WTC11 (cell line): ENCODE measurements around the gene NCAPH2.

Experiments
- CBFB ChIP-seq: sonication (generic); formaldehyde crosslinking; IDR thresholded peaks from 2 replicates; pipeline ENCODE4 v1.8.1; 2022; ENCODE audit warnings: mild to moderate bottlenecking, low read depth, missing genetic modification reagents
- FOXK1 ChIP-seq: sonication (generic); formaldehyde crosslinking; IDR thresholded peaks from 2 replicates; pipeline ENCODE4 v1.8.0; 2022; ENCODE audit warnings: mild to moderate bottlenecking, moderate library complexity, missing genetic modification reagents
- NFE2L1 ChIP-seq: sonication (generic); formaldehyde crosslinking; IDR thresholded peaks from 2 replicates; pipeline ENCODE4 v1.8.1; 2023; ENCODE audit warnings: missing genetic modification reagents
- NR2C2 ChIP-seq: sonication (generic); formaldehyde crosslinking; IDR thresholded peaks from 2 replicates; pipeline ENCODE4 v1.8.0; 2022; ENCODE audit warnings: mild to moderate bottlenecking, missing genetic modification reagents
- SP1 ChIP-seq: sonication (generic); formaldehyde crosslinking; conservative IDR thresholded peaks from 2 replicates; pipeline ENCODE4 v1.8.1; 2022; ENCODE audit warnings: missing genetic modification reagents
- TCF7 ChIP-seq: sonication (generic); formaldehyde crosslinking; IDR thresholded peaks from 2 replicates; pipeline ENCODE4 v1.8.0; 2022; ENCODE audit warnings: mild to moderate bottlenecking, low read depth, missing genetic modification reagents, moderate library complexity
- ZNF219 ChIP-seq: sonication (generic); formaldehyde crosslinking; IDR thresholded peaks from 2 replicates; pipeline ENCODE4 v1.8.0; 2023; ENCODE audit warnings: missing genetic modification reagents, mild to moderate bottlenecking, borderline replicate concordance
- ZNF396 ChIP-seq: fragments of 250-450 bp; sonication (Bioruptor Pico); IDR thresholded peaks from 2 replicates; pipeline ENCODE4 v1.8.0; 2021; ENCODE audit warnings: mild to moderate bottlenecking, moderate library complexity, borderline replicate concordance
- ZNF671 ChIP-seq: fragments of 250-450 bp; sonication (Bioruptor Pico); IDR thresholded peaks from 2 replicates; pipeline ENCODE4 v1.8.0; 2021; ENCODE audit warnings: mild to moderate bottlenecking
- TF ChIP-seq, protein P1 (sequence below): sonication (generic); formaldehyde crosslinking; IDR thresholded peaks from 2 replicates; pipeline ENCODE4 v1.8.0; 2022; ENCODE audit warnings: mild to moderate bottlenecking, missing genetic modification reagents
- TF ChIP-seq, protein P2 (sequence below): fragments of 200-600 bp; IDR thresholded peaks from 2 replicates; pipeline ENCODE4 v1.8.0; 2022; ENCODE audit warnings: antibody characterized with exemption
- TF ChIP-seq, protein P3 (sequence below): sonication (generic); formaldehyde crosslinking; IDR thresholded peaks from 2 replicates; pipeline ENCODE4 v1.8.0; 2022; ENCODE audit warnings: mild to moderate bottlenecking, missing genetic modification reagents
- TF ChIP-seq, protein P4 (sequence below): sonication (generic); formaldehyde crosslinking; IDR thresholded peaks from 2 replicates; pipeline ENCODE4 v1.8.0; 2023; ENCODE audit warnings: missing genetic modification reagents, mild to moderate bottlenecking, borderline replicate concordance
- TF ChIP-seq, protein P5 (sequence below): sonication (generic); formaldehyde crosslinking; IDR thresholded peaks from 2 replicates; pipeline ENCODE4 v1.8.1; 2023; ENCODE audit warnings: mild to moderate bottlenecking, missing genetic modification reagents, moderate library complexity

DNA sequence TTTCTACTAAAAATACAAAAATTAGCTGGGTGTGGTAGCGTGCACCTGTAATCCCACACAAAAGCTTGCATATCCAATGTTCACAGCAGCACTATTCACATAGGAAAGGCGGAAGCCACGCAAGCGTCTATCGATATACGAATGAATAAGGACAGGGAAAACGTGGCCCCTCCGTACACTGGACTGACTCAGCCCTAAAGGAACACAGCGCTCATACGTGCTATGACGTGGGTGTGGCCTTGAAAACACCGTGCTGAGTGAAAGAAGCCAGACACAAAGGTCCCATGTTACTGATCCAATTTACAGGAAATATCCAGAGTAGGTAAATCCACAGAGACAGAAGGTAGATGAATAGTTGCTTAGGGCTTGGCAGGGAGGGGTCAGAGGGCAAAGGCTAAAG, 7.6 kb upstream of the NCAPH2 start:
- no peak for TF ChIP-seq TCF7 (CRISPR knock-in tag)
- TF ChIP-seq, protein P1, sequence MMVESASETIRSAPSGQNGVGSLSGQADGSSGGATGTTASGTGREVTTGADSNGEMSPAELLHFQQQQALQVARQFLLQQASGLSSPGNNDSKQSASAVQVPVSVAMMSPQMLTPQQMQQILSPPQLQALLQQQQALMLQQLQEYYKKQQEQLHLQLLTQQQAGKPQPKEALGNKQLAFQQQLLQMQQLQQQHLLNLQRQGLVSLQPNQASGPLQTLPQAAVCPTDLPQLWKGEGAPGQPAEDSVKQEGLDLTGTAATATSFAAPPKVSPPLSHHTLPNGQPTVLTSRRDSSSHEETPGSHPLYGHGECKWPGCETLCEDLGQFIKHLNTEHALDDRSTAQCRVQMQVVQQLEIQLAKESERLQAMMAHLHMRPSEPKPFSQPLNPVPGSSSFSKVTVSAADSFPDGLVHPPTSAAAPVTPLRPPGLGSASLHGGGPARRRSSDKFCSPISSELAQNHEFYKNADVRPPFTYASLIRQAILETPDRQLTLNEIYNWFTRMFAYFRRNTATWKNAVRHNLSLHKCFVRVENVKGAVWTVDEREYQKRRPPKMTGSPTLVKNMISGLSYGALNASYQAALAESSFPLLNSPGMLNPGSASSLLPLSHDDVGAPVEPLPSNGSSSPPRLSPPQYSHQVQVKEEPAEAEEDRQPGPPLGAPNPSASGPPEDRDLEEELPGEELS = no peak
- TF ChIP-seq ZNF219 (CRISPR knock-in tag) = no peak
- TF ChIP-seq, protein P2, sequence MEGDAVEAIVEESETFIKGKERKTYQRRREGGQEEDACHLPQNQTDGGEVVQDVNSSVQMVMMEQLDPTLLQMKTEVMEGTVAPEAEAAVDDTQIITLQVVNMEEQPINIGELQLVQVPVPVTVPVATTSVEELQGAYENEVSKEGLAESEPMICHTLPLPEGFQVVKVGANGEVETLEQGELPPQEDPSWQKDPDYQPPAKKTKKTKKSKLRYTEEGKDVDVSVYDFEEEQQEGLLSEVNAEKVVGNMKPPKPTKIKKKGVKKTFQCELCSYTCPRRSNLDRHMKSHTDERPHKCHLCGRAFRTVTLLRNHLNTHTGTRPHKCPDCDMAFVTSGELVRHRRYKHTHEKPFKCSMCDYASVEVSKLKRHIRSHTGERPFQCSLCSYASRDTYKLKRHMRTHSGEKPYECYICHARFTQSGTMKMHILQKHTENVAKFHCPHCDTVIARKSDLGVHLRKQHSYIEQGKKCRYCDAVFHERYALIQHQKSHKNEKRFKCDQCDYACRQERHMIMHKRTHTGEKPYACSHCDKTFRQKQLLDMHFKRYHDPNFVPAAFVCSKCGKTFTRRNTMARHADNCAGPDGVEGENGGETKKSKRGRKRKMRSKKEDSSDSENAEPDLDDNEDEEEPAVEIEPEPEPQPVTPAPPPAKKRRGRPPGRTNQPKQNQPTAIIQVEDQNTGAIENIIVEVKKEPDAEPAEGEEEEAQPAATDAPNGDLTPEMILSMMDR = no peak
- TF ChIP-seq, protein P3, sequence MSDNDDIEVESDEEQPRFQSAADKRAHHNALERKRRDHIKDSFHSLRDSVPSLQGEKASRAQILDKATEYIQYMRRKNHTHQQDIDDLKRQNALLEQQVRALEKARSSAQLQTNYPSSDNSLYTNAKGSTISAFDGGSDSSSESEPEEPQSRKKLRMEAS = no peak
- TF ChIP-seq SP1 (CRISPR knock-in tag) = no peak
- TF ChIP-seq ZNF671 = no peak
- no peak for TF ChIP-seq FOXK1 (CRISPR knock-in tag)
- TF ChIP-seq CBFB (CRISPR knock-in tag) = no peak
- no peak for TF ChIP-seq NR2C2
- no peak for TF ChIP-seq ZNF396 (CRISPR knock-in tag)
- TF ChIP-seq, protein P4, sequence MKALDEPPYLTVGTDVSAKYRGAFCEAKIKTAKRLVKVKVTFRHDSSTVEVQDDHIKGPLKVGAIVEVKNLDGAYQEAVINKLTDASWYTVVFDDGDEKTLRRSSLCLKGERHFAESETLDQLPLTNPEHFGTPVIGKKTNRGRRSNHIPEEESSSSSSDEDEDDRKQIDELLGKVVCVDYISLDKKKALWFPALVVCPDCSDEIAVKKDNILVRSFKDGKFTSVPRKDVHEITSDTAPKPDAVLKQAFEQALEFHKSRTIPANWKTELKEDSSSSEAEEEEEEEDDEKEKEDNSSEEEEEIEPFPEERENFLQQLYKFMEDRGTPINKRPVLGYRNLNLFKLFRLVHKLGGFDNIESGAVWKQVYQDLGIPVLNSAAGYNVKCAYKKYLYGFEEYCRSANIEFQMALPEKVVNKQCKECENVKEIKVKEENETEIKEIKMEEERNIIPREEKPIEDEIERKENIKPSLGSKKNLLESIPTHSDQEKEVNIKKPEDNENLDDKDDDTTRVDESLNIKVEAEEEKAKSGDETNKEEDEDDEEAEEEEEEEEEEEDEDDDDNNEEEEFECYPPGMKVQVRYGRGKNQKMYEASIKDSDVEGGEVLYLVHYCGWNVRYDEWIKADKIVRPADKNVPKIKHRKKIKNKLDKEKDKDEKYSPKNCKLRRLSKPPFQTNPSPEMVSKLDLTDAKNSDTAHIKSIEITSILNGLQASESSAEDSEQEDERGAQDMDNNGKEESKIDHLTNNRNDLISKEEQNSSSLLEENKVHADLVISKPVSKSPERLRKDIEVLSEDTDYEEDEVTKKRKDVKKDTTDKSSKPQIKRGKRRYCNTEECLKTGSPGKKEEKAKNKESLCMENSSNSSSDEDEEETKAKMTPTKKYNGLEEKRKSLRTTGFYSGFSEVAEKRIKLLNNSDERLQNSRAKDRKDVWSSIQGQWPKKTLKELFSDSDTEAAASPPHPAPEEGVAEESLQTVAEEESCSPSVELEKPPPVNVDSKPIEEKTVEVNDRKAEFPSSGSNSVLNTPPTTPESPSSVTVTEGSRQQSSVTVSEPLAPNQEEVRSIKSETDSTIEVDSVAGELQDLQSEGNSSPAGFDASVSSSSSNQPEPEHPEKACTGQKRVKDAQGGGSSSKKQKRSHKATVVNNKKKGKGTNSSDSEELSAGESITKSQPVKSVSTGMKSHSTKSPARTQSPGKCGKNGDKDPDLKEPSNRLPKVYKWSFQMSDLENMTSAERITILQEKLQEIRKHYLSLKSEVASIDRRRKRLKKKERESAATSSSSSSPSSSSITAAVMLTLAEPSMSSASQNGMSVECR = no peak
- no peak for TF ChIP-seq NFE2L1 (CRISPR knock-in tag)
- TF ChIP-seq, protein P5, sequence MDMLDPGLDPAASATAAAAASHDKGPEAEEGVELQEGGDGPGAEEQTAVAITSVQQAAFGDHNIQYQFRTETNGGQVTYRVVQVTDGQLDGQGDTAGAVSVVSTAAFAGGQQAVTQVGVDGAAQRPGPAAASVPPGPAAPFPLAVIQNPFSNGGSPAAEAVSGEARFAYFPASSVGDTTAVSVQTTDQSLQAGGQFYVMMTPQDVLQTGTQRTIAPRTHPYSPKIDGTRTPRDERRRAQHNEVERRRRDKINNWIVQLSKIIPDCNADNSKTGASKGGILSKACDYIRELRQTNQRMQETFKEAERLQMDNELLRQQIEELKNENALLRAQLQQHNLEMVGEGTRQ = no peak
